HUES48 (cell line): ENCODE data around the gene KIAA1549.

ENCODE experiments used
- H3K27ac ChIP-seq: one replicate; pipeline ENCODE4 v1.7.0; 2013; ENCODE audit warnings: low read depth, low read length, inconsistent platforms
- H3K27me3 ChIP-seq: 2 replicates; pipeline ENCODE4 v1.6.1; 2013; ENCODE audit warnings: mild to moderate bottlenecking, low read length; ENCODE audit not compliant: control insufficient read depth, insufficient read depth
- H3K36me3 ChIP-seq: 2 replicates; pipeline ENCODE4 v1.6.1; 2013; ENCODE audit warnings: low read length; ENCODE audit not compliant: control insufficient read depth, insufficient read depth
- H3K4me1 ChIP-seq: 2 replicates; pipeline ENCODE4 v1.6.1; 2013; ENCODE audit warnings: mild to moderate bottlenecking, low read length; ENCODE audit not compliant: control insufficient read depth, insufficient read depth
- H3K4me3 ChIP-seq: 2 replicates; pipeline ENCODE4 v1.5.1; 2013; ENCODE audit warnings: mild to moderate bottlenecking, low read depth, low read length
- H3K9ac ChIP-seq: 2 replicates; pipeline ENCODE4 v1.6.1; 2013; ENCODE audit warnings: mild to moderate bottlenecking, low read depth, low read length, moderate library complexity
- H3K9me3 ChIP-seq: 2 replicates; pipeline ENCODE4 v1.6.1; 2013; ENCODE audit warnings: low read length; ENCODE audit not compliant: control insufficient read depth, insufficient read depth

Gene KIAA1549

DNA sequence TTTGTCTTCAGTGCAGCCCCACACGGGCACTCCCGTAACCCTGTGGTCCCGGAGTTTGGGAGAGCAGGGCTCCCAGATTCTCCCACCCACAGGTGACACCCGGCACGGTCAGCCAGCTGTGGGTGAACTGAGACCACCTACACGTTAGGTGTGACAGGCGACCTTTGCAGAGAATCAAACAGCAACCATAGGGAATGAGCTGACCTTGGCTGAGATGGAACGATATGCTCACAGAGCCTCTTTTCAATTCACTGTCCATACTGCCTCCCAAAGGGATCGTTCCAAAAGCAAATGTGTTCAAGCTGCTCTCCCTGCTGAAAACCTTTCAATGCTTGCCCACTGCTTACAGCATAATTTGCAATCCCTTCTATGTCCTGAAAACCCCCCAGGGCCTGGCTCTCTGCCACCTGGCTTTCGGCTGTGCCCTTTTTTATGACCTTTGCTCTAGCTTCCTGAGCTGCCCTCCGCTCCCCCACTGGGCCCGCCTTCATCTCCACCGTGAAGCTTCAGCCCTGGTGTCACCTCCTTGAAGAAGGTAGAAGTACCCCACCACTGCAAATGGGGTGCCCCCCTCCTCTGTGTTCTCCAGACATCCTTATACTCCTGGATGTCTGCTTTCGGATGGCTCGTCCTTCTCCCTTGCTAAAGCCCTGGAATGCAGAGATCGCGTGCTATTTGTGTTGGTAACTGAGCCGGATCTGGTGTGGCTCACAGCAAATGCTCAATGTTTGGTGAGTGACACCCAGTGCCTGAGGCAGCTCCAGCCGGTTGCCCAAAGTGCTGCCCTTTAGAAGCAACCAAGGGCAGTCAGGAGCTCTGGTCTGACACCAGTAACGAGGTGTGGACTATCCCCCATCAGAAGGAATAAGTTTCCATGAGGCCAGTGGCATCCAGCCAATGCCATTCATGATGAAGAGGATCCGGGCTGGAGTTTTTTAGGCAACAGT, 90.4 kb downstream of the KIAA1549 start:
- no peak overlapping the region for H3K9ac ChIP-seq
- no peaks in the 10 kb centered on the region; the same call in 1 of the 2 replicates for H3K4me1 ChIP-seq
- no peaks in the 10 kb centered on the region for H3K27me3 ChIP-seq
- H3K4me3 ChIP-seq = no peak overlapping the region
- no peak overlapping the region for H3K27ac ChIP-seq
- no peaks in the 10 kb centered on the region for H3K9me3 ChIP-seq
- H3K36me3 ChIP-seq = peaks cover 33% of the 10 kb centered on the region

DNA sequence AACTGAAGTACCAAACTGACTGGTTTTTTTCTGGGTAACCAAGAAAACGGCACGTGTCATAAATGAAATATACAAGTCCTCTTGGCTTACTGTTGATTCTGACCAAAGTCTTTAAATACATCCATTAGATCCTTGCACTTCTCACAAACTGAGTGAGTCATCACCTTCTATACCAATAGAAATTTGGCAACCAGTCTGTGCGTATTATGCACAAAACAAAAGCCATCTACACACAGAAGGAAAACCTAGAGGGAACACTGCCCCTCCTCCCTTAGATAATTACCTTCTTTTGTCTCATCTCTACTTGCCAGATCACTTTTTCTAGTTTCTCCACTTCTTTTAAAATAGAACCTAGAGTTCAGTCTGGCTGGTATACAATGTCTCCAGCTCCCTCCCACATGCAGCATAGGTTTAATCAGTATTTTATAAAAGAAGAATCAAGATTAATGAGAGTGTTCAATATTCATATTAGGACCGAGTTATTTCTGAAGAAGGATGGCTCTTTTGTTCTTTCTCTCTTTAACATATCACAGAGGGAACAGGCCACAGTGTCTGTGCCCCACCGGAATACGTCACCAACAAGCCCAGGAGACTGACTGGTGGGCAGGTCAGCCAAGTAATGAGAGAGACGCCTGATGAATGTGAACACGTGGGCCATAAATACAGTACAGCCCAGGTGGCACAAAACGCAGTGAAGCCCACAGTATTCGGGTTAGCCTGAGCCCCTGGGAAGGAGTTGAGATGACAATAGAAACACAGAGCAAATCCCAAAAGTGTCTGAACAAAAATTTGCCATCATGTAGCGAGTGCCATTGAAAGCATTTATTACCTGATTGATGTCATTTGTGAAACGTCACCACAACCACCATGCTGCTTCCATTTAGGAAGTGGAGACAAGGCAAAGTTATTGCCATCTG, 91.3 kb downstream of the KIAA1549 start:
- Histone ChIP-seq H3K4me3 (no peak overlapping the region), H3K9me3 (no peaks in the 10 kb centered on the region), H3K9ac (no peak overlapping the region), H3K27ac (no peak overlapping the region), H3K27me3 (no peaks in the 10 kb centered on the region), H3K36me3 (peaks cover 26% of the 10 kb centered on the region), H3K4me1 (no peaks in the 10 kb centered on the region; the same call in 1 of the 2 replicates)

DNA sequence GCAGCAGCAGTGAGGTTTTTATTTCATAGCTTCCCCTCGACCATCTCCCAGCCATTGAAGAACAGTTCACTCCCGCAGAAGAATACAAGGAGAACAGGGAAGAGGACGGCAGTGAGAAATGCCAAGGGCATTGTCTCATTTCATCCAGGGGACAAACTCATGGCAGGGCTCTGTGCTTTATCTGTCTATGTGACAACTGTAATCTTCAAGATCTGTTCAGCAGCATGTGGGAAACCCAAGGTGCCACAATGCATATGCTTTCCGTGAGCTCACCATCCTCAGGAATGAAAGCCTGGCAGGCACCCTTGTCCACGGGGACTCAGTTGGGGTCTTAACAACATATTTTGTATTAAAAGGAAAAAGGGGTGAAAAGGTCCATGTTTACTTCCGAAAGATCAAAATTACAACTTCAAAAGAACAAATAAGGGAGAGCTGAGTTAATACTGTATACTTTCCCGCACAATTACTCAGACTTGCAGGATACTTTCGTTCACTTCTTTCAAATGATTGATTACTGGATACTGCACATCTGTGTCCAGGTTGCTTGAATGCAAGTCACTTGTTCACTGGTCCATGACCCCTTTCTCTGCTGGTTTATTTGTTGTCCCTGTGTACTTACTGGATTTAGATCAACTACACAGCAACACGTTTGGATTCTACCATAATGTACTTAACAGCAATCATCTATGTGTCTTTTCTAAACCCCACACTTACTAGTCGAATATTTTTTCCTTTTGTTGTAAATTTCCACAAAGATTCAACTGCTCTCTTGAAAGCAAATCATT, 93.1 kb downstream of the KIAA1549 start:
- Histone ChIP-seq H3K9me3 (no peaks in the 10 kb centered on the region), H3K36me3 (peaks cover 11% of the 10 kb centered on the region), H3K4me1 (no peaks in the 10 kb centered on the region; the same call in 1 of the 2 replicates), H3K27ac (no peak overlapping the region), H3K9ac (no peak overlapping the region), H3K27me3 (no peaks in the 10 kb centered on the region), H3K4me3 (no peak overlapping the region)

DNA sequence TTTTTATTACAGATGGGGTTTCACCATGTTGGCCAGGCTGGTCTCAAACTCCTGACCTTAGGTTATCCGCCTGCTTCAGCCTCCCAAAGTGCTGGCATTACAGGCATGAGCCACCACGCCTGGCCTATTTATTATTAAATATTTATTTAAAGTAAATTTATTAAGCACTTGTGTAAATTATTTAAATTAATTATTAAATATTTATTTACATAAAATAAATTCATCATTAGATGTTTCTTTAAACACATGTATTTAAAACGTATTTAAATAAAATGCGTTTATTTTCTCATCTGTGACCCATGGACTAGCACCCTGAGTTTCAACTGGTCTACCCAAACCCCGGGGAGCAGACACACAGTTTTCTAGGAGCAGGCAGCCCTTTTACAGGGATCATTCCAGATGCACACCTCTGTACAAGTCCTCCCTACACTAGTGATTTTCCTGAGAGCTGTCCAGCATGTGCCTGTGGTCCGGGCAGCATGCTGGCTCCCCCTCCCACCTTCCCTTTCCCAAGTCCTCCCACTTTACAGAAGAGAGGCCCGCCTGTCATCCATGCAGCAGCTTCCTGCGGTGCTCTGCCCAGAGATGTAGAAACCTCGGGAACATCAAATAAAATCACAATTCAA, 94.0 kb downstream of the KIAA1549 start:
- no peaks in the 10 kb centered on the region; the same call in 1 of the 2 replicates for H3K4me1 ChIP-seq
- H3K27ac ChIP-seq = no peak overlapping the region
- no peaks in the 10 kb centered on the region for H3K9me3 ChIP-seq
- H3K4me3 ChIP-seq = no peak overlapping the region
- H3K36me3 ChIP-seq = peaks cover 11% of the 10 kb centered on the region
- no peak overlapping the region for H3K9ac ChIP-seq
- H3K27me3 ChIP-seq = no peaks in the 10 kb centered on the region

DNA sequence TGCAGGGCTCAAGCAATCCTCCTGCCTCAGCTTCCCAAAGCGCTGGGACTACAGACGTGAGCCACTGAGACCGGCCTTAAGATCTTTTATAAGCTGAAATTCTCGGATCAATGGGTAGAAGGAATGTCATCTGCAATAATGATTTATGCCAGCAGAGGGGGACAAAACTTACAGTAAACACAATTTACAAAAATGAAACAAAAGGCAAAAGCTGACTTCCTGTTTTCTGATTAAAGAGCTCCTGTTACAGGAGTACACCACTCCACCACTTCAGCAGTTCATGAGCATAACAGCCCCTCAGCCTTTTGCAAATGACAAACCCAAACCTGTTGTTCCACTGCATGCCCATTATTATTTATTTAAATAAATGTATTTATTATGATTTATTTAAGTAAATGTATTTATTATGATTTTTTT, 94.7 kb downstream of the KIAA1549 start:
- Histone ChIP-seq H3K4me3 (no peak overlapping the region), H3K9ac (no peak overlapping the region), H3K9me3 (no peaks in the 10 kb centered on the region), H3K36me3 (peaks cover 12% of the 10 kb centered on the region), H3K27ac (no peak overlapping the region), H3K27me3 (no peaks in the 10 kb centered on the region), H3K4me1 (no peaks in the 10 kb centered on the region; the same call in 1 of the 2 replicates)

DNA sequence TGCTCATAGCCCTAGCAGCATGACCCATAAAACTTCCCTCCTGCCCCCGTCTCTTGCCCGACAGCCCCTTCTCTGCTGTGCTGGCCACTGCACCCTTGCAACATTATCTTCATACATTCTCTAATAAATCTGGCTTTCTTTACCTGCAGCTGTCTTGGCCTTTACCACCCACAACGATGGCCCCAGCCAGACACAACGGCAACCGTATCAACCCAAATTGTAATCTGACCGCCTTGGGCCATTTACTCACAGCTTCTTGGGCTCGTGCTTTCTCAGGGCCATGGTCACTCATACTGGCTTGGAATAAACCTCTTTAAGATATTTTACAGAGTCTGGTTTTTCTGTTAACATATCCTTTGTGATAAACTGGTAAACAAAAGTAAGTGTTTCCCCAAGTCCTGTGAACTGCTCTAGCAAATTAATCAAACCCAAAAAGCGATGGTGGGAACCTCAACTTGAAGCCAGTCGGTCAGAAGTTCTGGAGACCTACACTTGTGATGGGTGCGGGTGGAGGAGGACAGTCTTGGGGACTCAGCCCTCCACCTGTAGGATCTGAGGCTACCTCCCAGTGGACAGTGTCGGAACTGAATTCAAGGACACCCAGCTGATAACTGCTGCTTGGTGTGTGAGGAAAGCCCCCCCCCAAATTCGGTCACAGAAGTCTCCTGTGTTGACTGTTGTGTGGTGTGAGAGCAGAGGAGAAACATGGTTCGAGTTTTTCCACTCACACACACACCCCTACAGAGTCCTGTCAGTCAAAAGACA, 95.6 kb downstream of the KIAA1549 start:
- no peak overlapping the region for H3K4me3 ChIP-seq
- no peaks in the 10 kb centered on the region; the same call in 1 of the 2 replicates for H3K4me1 ChIP-seq
- H3K9ac ChIP-seq = no peak overlapping the region
- no peaks in the 10 kb centered on the region for H3K27me3 ChIP-seq
- H3K9me3 ChIP-seq = no peaks in the 10 kb centered on the region
- peaks cover 16% of the 10 kb centered on the region for H3K36me3 ChIP-seq
- H3K27ac ChIP-seq = no peak overlapping the region

DNA sequence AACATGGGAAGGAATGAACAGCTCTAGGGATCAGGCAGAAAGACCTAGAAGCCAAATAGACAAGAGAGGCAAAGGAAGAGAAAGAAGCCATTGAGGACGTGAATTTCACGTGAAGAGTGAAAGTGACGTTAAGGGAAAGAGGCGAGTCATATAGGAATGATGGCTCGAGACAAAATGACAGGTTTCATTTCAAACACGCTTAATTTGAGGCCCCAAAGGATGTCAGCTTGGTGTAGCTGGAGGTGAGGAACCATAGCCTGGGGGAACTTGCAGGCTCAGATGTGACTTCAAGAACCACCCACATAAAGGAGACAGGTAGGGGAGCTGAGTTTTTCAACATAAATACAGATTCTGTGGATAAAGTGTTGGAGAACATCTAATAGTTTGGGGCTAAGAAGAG, 98.9 kb downstream of the KIAA1549 start:
- H3K9ac ChIP-seq = no peak overlapping the region
- peaks cover 30% of the 10 kb centered on the region for H3K36me3 ChIP-seq
- no peaks in the 10 kb centered on the region for H3K9me3 ChIP-seq
- H3K4me3 ChIP-seq = no peak overlapping the region
- no peaks in the 10 kb centered on the region for H3K4me1 ChIP-seq
- no peaks in the 10 kb centered on the region for H3K27me3 ChIP-seq
- H3K27ac ChIP-seq = no peak overlapping the region

DNA sequence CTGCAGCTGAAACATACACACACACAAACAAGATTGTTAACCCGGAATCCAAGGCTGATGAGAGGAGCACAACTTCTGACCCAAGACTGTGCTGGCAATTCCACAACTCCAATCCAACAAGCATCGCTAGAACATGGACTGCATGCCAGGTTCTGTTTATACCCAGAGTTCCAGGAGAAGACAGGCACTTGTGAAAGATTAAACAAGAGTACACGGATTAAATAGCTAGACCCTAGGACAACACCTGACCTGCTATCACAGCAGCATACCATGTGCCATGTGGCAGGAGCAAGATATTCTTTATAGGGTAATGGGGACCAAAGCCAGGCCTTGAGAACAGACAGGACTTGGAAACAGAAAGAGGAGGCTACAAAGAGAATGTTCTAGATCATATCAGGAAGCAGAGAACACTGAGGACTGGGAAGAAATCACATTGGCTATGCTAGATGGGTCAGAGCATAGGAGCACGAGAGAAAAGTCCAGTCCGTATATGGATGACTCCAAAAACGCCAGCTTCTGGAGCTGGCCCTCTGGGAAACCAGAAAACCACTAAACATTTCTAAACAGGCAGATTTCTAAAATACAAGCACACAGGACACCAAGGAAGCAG, 99.5 kb downstream of the KIAA1549 start:
- no peak overlapping the region for H3K27ac ChIP-seq
- no peak overlapping the region for H3K4me3 ChIP-seq
- peaks cover 30% of the 10 kb centered on the region for H3K36me3 ChIP-seq
- no peak overlapping the region for H3K9ac ChIP-seq
- H3K9me3 ChIP-seq = no peaks in the 10 kb centered on the region
- no peaks in the 10 kb centered on the region for H3K27me3 ChIP-seq
- no peaks in the 10 kb centered on the region for H3K4me1 ChIP-seq

DNA sequence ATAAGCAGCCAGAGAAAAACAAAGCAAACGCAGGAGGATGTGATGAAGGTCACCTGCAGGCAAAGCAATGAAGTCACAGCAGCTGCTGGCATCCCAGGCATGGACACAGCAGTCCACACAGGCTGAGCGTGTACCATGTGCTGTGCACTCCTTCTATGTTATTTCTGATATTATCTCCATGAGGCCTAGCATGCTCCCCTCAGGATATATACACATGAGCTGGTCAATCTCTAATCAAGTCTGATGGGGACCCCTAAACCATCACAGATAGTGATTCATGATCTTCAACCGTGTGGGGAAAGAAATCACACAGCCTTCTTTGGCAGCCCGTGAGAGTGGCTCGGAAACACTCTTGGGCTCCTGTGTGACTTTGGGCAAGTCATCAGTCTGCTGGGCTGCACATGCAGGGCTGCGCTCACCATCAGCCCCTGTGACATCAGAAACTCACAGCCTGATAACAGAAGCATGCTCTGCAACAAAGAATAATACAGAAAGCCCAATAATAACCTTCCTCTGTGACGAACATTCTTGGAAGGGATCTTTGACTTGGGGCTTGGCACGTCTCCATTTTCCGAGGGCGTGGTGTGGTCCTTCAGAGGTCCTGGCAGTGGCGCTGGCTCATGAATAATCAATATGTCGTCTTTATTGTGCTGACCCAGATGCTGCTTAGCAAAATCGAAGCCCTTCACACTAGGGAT, 100.2 kb downstream of the KIAA1549 start:
- H3K36me3 ChIP-seq = peaks cover 37% of the 10 kb centered on the region
- no peaks in the 10 kb centered on the region for H3K4me1 ChIP-seq
- no peak overlapping the region for H3K27ac ChIP-seq
- H3K4me3 ChIP-seq = no peak overlapping the region
- no peaks in the 10 kb centered on the region for H3K27me3 ChIP-seq
- no peaks in the 10 kb centered on the region for H3K9me3 ChIP-seq
- no peak overlapping the region for H3K9ac ChIP-seq
